GM19395 (cell line): ENCODE results near the gene ECT2L.

Source experiments
- ATAC-seq: cut with Tn5 transposase; IDR thresholded peaks from one replicate; pipeline ENCODE4 v1.9.1; 2021; ENCODE audit warnings: mild to moderate bottlenecking, moderate library complexity; ENCODE audit not compliant: unreplicated experiment

ECT2L gene

DNA sequence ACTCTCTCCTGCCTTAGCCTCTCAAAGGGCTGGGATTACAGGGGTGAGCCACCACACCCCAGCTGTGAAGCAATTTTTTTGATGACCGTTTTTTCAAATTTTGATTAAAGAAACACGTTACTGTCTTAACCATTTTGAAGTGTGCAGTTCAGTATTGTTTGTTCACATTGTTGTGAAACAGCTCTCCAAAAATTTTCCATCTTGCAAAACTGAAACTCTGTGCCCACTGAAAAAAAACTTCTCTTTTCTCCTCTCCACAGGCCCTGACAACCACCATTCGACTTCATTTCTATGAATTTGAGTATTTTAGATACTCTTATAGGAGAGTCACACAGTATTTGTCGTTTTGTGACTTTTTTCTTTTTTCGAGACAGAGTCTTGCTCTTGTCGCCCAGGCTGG is 53.9 kb downstream of the ECT2L start:
- no peak for ATAC-seq

DNA sequence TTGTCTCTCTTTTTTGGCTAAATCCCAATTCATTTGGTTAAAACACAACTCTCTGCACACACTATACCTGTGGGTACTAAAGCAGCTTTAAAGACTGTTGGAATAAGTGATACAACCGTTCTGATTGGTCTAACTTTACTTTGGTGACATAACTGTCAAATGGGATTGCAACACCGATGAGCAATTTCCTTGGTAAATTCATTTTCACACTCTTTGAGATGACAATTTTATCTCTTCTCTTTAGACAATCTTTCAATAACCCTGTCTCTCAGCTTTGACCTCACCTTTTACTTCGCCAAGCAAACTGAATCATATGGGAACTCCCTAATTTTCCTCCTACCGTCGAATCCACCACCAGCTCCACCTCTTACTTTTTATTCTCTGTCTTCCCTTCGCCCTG is 60.8 kb downstream of the ECT2L start:
- no peak for ATAC-seq

DNA sequence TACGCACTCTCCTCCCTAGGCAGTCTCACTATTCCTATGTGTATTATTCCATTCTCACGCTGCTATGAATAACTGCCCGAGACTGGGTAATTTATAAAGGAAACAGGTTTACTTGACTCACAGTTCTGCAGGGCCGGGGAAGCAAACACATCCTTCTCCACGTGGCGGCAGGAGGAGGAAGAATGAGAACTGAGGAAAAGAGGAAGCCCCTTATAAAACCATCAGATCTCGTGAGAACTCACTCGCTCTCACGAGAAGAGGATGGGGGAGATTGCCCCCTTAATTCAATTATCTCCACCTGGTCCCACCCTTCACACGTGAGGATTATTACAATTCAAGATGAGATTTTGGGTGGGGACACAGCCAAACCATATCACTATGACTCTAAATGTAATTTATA is 61.9 kb downstream of the ECT2L start:
- ATAC-seq, result no peak

DNA sequence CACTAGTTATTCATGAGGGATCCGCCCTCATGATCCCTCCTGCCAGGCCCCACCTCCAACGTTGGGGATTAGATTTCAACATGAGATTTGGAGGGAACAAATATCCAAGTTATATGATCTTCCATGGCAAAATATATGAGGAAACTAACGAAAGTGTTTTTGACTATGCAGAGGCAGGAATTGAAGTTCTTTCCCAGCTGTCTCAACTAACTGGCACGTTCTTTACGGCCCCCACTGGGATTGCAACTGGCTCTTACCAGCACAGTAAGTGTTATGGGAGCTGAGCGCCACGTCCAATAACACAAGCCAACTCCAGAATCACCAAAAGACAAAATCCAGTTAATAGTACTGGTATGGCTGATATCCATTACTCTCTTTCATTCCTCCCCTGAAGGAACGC is 66.6 kb downstream of the ECT2L start:
- ATAC-seq, result no peak

DNA sequence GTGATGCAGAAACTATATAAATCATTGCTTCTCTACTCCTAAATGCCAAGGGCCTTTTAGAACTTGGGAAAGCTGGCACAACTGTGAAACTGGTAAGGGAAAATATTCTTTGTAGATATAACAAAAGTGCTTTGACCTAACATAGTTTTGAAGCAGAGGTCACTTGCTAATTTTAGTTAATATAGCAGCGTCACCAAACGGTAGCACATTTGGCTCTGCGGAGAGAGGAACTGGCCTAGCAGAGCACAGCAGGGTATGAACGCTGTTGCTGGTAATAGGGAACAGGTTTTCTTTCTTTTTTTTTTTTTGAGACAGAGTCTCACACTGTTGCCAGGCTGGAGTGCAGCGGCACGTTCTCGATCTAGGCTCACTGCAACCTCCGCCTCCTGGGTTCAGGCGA is 67.4 kb downstream of the ECT2L start:
- ATAC-seq, result no peak

DNA sequence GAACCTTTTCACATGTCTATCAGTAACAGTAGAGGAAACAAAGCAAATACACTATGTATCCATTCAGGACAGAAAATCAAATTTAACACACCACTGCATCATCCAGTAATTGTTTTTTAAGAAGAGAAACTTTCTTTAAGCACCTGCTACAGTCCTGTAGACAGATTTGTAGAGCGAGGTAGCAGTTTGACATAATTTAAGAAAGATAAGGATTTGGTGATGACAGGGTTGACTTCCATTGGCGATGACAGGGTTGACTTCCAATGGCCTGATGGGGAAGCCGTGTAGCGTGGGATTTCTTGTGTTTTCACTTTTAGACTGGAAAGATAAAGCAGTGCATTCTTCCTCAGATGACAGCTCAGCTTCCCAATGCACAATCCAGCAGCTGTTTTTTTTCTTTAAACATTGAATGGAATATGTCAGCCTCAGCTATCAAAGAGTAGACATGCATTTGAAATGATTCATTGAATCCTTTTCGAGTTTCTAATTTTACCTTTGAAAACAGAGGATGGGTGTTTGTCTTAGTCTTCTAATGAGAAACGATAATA is 68.5 kb downstream of the ECT2L start:
- no peak for ATAC-seq

DNA sequence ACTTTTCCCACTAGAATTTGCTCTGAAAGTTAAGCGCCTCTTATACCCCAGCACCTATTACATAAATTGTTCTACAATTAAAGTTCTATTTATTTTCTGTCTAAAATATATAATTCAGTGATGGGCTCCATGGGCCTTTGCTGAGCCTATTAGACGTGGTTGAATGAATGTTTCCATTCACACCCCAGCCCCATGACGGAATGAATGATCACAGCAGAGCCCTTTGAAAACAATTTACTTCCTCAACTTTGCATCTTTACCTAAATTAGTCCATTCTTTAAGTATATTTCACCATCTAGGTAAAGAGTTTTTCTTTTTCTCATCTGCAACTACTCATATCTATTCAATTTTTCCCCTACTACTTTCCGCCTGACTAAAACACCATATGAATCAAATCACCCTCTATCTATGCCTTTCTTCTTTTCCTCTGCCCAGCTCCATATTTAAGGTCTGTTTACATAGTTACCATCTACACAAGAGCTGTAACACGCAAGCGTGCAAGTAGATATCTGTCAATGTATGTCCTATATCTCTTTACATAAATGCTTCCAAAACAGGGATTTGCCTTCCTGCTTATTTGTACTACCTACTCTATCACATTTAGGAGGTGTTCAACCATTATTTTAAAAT is 69.7 kb downstream of the ECT2L start:
- no peak for ATAC-seq

DNA sequence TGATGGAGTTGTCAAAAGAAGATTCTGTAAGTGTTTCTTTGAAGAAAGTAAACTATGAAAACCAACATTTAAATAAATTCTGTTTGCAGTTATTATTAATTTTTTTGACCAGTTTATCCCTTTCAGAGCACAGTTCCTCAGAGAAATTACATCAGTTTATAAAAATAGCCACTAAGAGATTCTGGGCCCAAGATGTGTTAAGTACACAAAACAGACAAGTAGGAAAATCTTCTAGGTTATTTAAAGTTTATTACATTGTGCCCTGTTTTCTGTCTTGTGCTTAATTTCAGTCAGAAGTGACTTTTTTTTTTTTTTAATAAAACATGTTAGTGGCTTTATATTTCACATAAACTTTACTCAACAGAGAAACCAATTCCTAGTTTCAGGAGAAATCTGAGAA is 72.3 kb downstream of the ECT2L start:
- ATAC-seq, result no peak

DNA sequence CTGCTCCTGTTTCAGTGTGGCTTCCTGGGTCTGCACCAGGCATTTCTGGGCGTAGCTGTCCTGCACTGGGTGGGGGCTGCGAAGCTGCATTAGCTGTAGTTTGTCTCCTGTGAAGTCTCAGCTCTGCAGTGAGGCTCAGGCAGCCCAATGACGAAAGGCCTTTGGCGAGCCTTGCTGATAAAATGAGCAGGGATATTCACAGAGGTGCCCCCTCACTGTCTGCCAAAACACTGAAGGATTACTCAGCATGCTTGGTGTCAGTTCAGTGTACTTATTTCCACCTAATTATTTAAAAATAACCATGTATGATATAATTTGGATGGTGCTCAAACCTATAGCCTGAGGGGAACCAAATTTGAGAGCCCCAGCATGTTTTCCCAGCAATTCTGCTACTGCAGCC is 73.5 kb downstream of the ECT2L start:
- no peak for ATAC-seq

DNA sequence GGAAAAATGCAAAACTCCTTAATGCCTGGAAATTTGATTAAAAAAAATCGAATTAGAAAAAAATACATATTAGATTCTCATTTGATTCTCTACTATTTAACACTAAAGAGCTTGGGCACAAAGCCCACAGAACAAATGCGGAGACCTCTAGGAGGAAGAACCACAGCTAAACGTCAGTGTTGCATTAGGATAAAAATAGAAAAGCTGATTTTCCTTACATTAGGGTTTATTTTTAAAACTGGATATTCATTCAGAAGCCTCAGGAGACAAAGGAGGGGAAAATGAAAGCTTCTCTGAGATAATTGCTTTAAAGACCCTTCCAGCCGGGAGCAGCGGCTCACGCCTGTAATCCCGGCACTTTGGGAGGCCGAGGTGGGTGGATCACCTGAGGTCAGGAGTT is 77.3 kb downstream of the ECT2L start:
- ATAC-seq, result no peak

DNA sequence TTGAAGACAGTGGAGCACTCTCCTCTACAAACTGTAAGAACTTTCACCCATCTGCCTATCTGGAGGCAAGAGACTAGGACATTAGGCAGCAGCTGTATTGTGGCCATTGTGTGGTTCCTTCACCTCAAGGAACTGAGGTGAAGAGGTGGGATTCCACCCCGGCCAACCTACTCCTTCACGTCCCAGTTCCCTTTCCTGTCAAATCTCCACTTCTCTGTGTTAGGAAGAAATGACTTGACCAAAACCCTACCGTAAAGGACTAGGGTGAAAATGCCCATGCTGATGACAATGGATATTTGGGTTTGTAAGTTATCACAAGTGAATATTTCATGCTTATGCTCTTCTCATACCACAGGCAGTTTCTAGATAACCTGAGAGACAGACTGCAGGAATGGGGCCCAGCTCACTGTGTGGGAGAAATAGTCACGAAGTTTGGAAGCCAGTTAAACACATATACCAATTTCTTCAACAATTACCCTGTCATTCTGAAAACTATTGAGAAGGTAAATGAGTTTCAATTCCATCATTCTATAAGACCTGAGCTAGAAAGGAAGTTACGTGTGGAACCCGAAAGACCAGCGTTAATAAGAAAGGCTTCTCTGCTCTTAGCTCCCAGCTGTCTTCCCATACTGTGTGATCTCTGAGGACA is 86.6 kb downstream of the ECT2L start:
- ATAC-seq, result peak; percentile 81

DNA sequence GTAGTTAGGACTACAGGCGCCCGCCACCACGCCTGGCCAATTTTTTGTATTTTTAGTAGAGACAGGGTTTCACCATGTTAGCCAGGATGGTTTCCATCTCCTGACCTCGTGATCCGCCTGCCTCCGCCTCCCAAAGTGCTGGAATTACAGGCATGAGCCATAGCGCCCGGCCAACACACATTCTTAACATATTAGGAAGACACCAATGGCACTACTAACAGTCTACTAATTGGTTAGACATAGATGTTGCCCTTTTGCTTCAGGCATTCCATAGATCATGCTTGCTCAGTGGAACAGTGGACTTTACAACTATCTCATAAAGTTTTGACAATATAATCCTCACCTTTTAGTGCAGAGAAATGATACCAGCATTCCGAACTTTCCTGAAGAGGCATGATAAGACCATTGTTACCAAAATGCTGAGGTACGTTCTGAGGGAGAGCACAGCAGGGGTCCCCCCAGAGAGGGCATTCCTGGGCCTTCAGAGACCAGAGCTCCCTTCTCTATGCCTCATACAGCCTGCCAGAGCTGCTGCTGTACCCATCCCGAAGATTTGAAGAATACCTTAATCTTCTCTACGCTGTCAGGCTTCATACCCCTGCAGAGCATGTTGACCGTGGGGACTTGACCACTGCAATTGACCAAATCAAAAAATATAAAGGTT is 89.4 kb downstream of the ECT2L start:
- ATAC-seq, result no peak

DNA sequence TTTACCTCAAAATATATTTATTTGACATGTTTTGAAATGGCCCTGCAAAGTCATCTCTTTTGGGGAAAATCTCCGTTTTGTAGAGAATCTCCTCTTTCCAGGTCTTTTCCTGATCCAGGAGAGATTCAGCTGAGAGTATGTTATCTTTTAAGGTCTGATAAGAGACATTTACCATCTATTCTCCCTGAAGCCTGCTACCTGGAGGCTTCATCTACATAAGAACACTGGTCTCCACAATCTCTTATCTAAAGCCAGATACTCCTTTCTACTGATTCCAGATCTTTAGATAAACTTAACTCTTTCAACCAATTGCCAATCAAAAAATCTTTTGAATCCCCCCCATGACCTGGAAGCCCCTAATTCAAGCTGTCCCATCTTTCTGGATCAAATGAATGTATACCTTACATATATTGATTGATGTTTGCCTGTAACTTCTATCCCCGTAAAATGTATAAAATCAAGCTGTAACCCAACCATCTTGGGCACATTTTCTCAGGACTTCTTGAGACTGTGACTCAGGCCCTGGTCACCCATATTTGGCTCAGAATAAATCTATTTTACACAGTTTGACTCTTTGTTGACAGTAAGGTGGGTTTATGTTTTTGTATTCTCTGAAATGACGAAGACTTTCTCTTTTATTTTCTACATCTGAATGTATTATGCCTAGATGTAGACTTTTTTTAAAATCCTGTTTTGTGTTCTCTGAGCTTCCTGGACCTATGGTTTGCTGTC is 95.5 kb downstream of the ECT2L start:
- no peak for ATAC-seq

DNA sequence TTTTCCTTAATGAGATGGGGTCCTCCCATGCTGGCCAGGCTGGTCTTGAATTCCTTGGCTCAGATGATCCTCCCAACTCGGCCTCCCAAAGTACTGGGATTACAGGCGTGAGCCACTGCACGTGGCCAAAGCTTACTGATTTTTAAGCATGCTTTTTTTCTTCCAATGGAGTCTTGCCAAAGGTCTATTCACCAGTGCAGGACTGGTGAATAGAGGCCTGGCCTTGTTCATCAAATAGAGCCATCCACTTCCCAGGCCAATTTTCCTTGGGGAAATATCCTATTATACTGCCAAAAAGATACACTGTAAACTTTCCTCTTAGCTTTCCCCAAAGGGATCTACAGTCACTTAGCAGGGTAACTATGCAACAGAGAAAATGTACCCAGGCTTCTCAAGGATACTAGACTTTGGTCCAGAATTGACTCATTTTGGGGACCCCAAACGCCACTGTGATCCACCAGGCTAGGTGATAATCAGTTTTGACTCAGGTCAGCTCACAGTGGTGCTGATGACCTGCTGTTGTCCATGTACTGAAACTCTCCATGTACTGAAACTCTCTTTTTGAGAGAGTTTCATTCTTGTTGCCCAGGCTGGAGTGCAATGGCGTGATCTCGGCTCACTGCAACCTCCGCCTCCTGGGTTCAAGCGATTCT is 100.3 kb downstream of the ECT2L start:
- no peak for ATAC-seq

DNA sequence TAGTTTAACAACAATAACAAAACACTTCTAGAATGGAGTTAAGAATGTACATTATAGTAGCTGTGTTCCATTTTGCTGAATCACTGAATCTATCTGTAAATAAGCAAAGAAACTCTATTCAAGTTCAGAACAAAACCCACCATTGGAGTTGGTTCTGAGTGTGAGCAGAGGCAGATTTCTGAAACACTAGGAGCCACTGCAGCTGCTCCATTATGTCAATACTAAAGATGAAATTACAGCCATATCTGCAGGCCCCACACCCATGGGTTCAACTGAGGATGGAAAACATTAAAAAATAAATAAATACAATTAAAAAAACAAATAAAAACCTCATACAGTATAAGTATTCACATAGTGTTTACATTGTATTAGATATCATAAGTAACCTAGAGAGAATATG is 101.1 kb downstream of the ECT2L start:
- no peak for ATAC-seq

DNA sequence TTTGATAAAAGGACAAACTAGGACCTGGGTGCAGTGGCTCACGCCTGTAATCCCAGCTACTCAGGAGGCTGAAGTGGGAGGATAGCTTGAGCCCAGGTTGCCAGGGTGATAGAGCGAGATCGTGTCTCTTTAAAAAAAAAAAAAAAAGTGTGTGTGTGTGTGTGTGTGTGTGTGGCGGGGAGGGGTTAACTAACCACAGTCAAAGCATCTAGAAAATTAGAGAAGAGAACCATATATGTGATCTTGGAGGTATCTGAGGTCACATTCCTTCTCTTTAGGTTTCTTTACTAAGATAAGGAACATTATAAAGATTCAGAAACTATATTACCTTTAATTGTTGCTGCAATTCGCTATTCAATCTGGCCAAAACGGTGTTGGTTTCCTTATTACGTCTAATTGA is 111.3 kb downstream of the ECT2L start:
- no peak for ATAC-seq

DNA sequence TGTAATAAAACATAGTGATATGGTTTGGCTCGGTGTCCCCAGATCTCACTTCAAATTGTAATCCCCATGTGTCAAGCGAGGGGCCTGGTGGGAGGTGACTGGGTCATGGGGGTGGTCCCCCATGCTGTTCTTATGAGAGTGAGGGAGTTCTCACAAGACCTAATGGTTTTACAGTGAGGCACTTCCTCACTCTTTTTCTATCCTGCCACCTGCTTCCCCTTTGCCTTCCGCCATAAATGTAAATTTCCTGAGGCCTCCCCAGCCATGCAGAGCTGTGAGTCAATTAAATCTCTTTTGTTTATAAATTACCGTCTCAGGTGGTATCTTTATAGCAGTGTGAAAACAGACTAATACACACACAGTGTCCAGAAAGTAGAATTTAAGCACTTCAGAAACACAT is 113.6 kb downstream of the ECT2L start:
- ATAC-seq, result no peak

DNA sequence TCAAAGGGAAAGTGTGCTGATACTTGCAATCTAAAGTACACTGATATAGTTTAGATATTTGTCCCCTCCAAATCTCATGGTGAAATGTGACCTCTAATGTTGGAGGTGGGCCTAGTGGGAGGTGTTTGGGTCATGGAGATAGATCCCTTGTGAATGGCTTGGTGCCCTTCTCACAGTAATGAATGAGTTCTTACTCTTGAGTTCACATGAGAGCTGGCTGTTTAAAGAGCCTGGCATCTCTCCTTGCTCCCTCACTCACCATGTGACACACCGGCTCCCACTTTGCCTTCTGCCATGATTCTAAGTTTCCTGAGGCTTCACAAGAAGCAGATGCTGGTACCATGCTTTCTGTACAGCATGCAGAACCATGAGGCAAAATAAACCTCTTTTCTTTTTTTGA is 114.1 kb downstream of the ECT2L start:
- no peak for ATAC-seq

DNA sequence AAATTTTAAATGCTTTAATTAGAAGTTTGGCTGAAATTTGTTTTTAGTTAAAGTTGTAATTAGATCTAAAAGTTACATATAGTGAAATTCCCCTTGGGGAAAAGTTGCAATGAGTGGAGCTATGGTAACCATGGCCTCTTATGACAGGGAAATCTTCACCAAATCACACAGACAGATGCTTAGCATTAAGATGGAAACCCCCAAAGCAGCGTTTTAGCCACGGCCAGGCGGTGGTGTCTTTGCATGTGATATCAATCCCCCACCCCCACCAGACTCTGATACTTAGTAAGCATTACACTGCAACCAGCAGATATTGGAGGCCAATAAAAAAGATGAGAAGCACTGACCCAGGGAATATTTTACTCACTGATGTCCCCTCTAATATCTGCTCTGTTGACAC is 116.4 kb downstream of the ECT2L start:
- ATAC-seq, result no peak

DNA sequence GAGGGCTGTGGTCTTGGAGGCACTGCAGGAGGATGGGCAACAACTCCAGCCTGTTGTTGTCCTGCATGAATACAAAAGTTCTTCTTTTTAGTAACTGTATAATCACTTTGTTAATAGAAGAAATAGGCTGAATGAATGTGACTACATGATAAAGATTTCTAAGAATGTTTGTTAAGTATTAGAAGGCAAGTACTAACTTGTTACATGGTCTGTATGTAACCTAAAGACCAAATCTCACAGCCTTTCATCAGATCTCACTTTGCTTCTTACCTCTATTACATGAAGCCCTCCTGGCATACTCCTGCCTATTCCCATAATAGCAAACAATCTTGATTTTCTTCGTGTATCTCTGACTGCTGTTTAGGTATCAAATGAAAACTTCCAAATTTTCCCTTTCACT is 118.8 kb downstream of the ECT2L start:
- ATAC-seq, result no peak

DNA sequence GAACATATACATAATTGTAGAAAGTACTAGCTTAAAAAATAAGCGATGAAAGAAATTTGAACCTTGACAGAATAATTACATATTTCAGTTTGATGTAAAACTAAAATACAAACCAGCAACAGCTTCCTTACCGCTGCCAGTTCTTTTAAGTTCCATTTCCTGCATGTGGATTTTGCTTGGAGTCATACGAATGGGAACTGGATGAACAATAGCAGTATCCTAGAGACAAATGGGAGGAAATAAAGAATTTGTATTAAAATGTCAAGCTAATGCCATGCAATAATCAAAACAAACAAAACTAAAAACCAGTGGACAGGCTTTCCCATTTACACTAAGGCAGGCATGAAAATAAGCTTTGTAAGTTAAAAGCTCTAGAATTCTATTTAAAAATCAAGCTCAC is 125.0 kb downstream of the ECT2L start:
- no peak for ATAC-seq
